Endothelial cell of hepatic sinusoid (primary cell): ENCODE results near the gene TBCK.

Experiments
- in situ Hi-C: cut with HindIII; loops from 2 replicates; pipeline ENCODE4 v1.10.0; 2017; ENCODE audit warnings: low sequenced_read_pairs

TBCK gene

DNA sequence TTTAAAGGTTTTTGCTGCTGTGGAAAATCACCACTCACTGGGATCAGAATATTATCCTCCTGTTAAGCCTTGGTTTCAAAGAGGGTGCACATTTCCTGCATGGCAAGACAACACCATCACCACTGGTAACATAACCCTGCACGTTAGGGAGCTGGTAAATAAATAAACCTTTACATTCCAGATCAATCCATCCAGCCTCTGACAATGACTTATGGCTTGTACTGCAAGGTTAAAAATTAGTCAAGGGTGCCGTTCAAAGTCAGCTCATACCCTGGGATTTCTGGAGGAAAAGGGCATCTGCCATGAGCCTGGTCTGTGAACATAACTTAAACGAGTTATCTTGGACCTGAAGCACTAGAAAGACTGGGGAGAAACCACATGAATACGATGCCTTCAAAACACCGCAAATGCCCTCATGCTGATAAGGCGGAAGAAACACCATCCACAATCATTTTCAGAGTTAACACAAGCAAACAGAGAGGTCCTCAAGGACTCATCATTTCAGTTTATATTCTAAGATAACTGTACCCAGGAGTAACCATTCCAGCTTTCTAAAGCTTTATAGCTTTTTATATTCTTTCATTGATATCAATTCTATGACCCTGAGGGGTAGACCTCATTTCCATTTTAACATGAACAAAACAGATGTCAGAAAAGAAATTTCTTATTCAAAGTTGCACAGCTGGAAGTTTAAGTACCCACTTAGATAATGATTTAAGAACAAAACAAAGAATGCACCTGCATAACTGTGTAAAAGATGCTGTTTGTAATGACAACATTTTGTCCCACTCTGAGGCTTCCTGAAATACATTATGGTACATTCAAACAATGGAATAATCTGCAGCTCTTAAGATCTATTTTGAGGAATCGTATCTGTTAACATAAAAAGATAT lies 317.6 kb downstream of the TBCK start:
- in situ Hi-C loops, result loop anchor here (5.0 kb wide), 1 partner anchor 36 kb away; no protein-coding TSS in a partner anchor

DNA sequence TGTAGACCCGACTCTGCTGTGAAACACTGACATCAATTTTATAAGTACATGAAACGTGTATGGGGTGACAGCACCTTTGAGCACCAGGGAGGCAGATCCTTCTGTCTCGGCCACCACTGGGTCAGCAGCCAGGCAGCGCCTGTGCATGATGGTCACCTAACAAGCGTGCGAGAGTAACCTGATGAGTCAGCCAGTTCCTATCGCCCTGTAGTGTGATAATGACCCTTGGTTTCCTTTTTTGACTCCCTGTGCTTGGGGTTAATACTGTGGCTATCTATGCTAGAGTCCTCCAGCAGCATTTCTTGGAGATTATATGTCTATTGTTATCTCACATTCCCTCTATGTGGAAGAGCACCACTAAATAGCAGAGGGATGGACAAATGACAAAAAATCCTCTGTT lies 319.2 kb downstream of the TBCK start:
- in situ Hi-C loops, result loop anchor here (5.0 kb wide), 1 partner anchor 35 kb away; no protein-coding TSS in a partner anchor

DNA sequence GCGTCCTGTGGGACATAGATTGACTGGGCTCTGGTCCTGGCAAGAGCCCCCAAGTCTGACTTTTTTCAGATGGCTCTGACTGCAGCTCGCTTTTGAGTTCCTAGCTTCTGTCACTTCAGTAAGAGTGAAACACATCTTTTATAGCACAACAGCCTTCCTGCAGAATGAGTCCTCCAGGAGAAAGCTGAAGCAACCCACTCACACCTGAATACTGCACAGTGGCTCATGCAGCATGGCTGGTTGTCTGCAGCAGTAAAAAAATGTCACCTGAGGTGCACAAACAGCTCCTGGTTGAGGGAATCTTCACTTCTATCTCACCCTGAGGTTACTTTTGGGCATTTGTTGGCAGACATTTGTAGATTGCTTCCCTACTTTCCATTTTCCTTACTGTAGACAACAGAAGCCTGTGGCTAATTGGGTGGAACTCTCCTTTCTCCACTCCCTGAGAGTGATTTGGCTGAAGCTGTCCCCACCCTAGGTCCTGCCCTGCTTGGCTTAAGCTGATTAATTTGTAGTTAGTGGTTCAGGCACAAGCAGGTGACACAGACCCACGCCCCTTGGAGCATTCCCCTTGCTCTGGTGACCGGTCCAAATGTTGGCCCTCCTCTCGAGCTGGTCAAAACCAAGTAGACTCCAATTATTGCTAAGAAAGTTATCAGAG lies 321.0 kb downstream of the TBCK start:
- in situ Hi-C loops, result loop anchor here (5.0 kb wide), 1 partner anchor 33 kb away; no protein-coding TSS in a partner anchor

DNA sequence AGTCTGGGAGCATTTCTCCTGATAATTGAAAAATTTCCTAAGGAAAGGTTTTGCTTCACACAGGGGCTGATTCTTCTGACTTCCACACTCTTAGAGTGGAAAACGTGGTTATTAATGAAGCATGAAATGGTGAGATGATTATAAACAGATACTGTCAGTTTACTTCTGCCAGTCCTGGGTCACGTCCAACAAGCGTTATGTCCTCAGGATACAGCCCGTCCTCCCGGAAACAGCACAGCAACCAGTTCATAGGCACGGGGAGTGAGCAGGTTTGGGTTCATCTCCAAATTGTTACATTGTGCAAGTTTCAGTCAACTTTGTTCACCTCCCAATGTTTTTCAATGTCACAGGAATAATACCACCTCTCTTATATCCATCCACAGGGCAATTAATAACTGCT lies 321.9 kb downstream of the TBCK start:
- in situ Hi-C loops, result no loop called here

DNA sequence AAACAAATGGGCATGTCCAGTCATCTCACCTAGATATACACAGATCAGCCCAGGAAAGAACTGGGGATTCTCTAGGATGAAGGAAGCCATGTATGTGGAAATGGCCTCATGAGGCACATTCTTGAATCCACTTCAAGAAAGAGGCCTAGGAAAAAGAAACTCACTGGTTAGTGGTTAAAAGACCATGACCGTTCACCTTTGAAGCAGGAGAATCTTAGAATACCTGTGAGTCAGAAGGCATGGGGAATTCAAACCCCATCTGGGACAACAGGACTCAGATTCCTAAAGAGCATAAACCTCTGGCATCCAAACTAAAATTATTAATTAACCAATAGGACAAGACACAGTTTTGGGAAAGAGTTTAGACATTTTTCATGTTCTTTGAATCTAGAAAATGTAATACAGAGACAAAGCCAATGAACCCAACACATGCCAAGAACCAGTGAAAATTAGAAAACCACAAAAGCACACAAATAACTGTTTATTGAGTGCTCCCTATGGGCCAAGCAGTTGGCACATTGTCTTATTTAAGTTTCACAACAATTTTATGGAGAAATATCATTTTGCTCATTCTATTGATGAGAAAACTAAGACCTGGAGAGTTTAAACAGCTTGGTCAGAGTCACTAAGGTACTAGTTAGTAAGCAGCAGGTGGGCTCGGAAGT lies 323.2 kb downstream of the TBCK start:
- in situ Hi-C loops, result no loop called here

DNA sequence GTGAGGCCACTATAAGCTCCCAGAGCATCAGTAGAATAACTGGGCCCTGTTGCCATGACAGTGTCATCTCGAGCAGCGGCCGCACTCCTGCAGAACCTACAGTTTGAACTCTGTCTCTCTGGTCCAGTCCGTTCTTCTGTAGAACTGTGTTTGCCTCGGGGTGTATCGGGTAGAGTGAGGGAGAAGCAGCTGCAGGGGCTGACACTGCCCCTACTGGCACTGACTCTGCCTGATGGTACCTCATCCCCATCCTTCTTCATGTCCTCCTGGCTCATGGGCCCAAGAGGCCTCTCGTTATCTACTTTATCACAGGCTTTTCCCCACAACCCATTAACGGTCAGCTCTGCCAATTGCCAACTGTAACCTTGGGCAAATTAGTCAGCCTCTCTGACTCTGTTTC lies 324.3 kb downstream of the TBCK start:
- in situ Hi-C loops, result no loop called here
